ENCODE results near the gene ASCC1.

- TF ChIP-seq POLR2A (IDR thresholded peaks at IDR 0.05), result no peak
- no peak for TF ChIP-seq EP300 (IDR thresholded peaks at IDR 0.05; ENCODE audit: low read depth)
- no peak for TF ChIP-seq CTCF (IDR thresholded peaks at IDR 0.05)
- no peak for TF ChIP-seq POLR2AphosphoS5 (IDR thresholded peaks at IDR 0.05)
Observed at GRCh38 chr10:72104472-72105097, 111.5 kb downstream of the ASCC1 start.
